KG1 (cell line): ENCODE data around the gene TM7SF2.
"Not testable (repeated sequence)": the region's sequence is repeated elsewhere in the genome, so short reads cannot be mapped to it uniquely, and the experiment has no call there.

Experiments used
- DNase-seq: peaks from one replicate; lab custom pipeline; 2025; lab: John Stamatoyannopoulos, UW

Gene TM7SF2

GRCh38 chr11:65130631-65131416 is 19.2 kb downstream of the TM7SF2 start:
- DNase-seq, result no peak

- no peak for DNase-seq
These were observed 19.7 kb downstream of the TM7SF2 start for GRCh38 chr11:65131417-65131776.

- no peak for DNase-seq
These were observed 20.2 kb downstream of the TM7SF2 start for GRCh38 chr11:65131895-65132237.

- no peak for DNase-seq
These were observed 20.7 kb downstream of the TM7SF2 start for GRCh38 chr11:65132238-65132987.

GRCh38 chr11:65132988-65133700 is 21.5 kb downstream of the TM7SF2 start:
- DNase-seq, result no peak

GRCh38 chr11:65133724-65134123 is 22.1 kb downstream of the TM7SF2 start:
- DNase-seq, result no peak

- peak; percentile 93 for DNase-seq
These were observed 22.7 kb downstream of the TM7SF2 start, which contains the start of gene SYVN1 for GRCh38 chr11:65134240-65134951. Gene SYVN1 (minus strand): TSS chr11:65134519. CDS start chr11:65133601, 918 bp downstream.

GRCh38 chr11:65134952-65135632 is 23.4 kb downstream of the TM7SF2 start:
- DNase-seq, result peak; percentile 93

- no peak for DNase-seq
These were observed 24.0 kb downstream of the TM7SF2 start for GRCh38 chr11:65135633-65136145.

- no peak for DNase-seq
These were observed 24.9 kb downstream of the TM7SF2 start for GRCh38 chr11:65136515-65137096.

GRCh38 chr11:65141896-65142494 is 30.3 kb downstream of the TM7SF2 start:
- DNase-seq, result no peak

GRCh38 chr11:65147352-65148075 is 35.8 kb downstream of the TM7SF2 start:
- no peak for DNase-seq

GRCh38 chr11:65148657-65149056 is 37.0 kb downstream of the TM7SF2 start:
- no peak for DNase-seq

GRCh38 chr11:65150131-65150508 is 38.4 kb downstream of the TM7SF2 start:
- DNase-seq, result not testable (repeated sequence)

GRCh38 chr11:65150509-65151299 is 39.0 kb downstream of the TM7SF2 start:
- peak; percentile 89 for DNase-seq

GRCh38 chr11:65151331-65151899 is 39.7 kb downstream of the TM7SF2 start:
- DNase-seq, result no peak

GRCh38 chr11:65152122-65152521 is 40.5 kb downstream of the TM7SF2 start:
- no peak for DNase-seq

GRCh38 chr11:65156256-65156655 is 44.6 kb downstream of the TM7SF2 start:
- no peak for DNase-seq

- DNase-seq, result no peak
These were observed 45.3 kb downstream of the TM7SF2 start for GRCh38 chr11:65156926-65157325.
